ENCODE results near the gene CLRN1. TPM values are rescaled to one million over a fixed set of nuclear protein-coding genes. Genes with fewer than 3 reads are reported as not detected.
A peak's percentile ranks its signal among the peaks of the same experiment; 100 is the strongest.

Gene CLRN1
- total RNA-seq, 4 donors from 2014 or later = not detected

DNA sequence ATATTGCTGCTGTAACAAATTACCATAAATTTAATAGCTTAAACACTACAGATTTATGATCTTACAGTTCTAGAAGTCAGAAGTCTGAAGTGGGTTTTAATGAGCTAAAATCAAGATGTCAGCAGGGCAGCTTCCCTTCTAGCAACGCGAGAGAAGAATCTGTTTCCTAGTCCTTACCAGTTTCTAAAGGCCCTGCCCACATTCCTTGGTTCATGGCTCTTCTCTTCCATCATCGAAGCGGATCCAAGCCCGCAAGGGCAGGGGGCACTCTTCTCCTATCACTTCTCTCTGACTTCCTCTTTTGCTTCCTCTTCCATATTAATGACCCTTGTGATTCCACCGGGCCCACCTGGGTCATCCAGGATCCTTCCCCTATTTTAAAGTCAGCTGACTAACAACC is 83.4 kb downstream of the CLRN1 start:
- H3K27ac ChIP-seq = no peak overlapping the region

DNA sequence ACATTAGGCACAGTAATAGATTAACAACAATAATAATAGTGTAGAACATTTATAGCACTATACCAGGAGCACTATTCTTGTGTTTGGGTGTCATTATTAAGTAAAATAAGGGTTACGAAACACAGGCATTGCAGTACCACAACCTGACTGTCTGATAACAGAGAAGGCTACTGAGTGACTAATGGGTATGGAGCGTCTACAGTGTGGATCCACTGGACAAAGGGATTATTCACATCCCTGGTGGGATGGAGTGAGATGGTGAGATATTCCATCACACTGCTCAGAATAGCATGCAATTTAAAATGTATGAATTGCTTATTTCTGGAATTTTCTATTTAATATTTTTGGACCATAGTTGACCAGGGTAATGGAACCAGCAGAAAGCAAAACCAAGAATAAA is 85.5 kb downstream of the CLRN1 start:
- Histone ChIP-seq H3K9me3 (peaks cover 0 to 6% (median 0%) of the 10 kb centered on the region in 4 donors), H3K4me1 (no peaks in the 10 kb centered on the region), H3K27me3 (no peaks in the 10 kb centered on the region), H3K36me3 (no peaks in the 10 kb centered on the region), H3K4me3 (no peak overlapping the region), H3K27ac (no peak overlapping the region)
- DNase-seq (ENCODE audit: low spot score in 2 of 2) = no peak
- 77 to 87% methylated on average over 2 of the region's 2 CpGs for WGBS, 2 donors
- TF ChIP-seq EP300 (IDR thresholded peaks at IDR 0.05) = no peak
- TF ChIP-seq POLR2A (IDR thresholded peaks at IDR 0.05) = no peak
- TF ChIP-seq, protein P1, sequence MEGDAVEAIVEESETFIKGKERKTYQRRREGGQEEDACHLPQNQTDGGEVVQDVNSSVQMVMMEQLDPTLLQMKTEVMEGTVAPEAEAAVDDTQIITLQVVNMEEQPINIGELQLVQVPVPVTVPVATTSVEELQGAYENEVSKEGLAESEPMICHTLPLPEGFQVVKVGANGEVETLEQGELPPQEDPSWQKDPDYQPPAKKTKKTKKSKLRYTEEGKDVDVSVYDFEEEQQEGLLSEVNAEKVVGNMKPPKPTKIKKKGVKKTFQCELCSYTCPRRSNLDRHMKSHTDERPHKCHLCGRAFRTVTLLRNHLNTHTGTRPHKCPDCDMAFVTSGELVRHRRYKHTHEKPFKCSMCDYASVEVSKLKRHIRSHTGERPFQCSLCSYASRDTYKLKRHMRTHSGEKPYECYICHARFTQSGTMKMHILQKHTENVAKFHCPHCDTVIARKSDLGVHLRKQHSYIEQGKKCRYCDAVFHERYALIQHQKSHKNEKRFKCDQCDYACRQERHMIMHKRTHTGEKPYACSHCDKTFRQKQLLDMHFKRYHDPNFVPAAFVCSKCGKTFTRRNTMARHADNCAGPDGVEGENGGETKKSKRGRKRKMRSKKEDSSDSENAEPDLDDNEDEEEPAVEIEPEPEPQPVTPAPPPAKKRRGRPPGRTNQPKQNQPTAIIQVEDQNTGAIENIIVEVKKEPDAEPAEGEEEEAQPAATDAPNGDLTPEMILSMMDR (IDR thresholded peaks at IDR 0.05) = no peak

More for the DNA sequence above, 83.4 kb downstream of the CLRN1 start:
- peaks cover 0 to 6% (median 0%) of the 10 kb centered on the region in 4 donors for H3K9me3 ChIP-seq
- 79 to 83% methylated on average over 6 of the region's 6 CpGs for WGBS, 2 donors
- DNase-seq (ENCODE audit: low spot score in 2 of 2) = no peak
- TF ChIP-seq, protein P1 (IDR thresholded peaks at IDR 0.05) = no peak
- TF ChIP-seq POLR2A (IDR thresholded peaks at IDR 0.05) (no peak), EP300 (IDR thresholded peaks at IDR 0.05) (no peak)
- H3K27me3 ChIP-seq = no peaks in the 10 kb centered on the region
- H3K4me3 ChIP-seq = no peak overlapping the region
- no peaks in the 10 kb centered on the region for H3K36me3 ChIP-seq
- no peaks in the 10 kb centered on the region for H3K4me1 ChIP-seq

DNA sequence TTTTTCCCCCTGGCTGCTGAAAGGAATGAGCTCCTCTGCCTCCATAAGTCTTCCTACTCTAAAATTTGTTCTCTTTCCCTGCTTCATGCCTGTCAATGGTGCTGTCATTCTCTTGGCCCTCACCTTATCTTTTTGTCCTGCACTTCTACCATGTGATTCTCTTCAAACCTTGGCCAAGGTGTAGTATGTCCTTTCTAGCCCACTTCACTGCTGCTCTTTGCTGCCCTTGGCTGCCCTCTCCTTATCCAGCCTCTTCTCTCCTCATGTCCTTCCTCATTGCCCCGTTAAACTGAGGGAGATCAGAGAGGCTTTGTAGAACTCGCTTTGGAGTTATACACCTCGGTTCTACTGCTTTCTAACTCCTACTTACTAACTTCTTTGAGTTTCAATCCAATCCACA is 87.0 kb downstream of the CLRN1 start:
- Histone ChIP-seq H3K27me3 (no peaks in the 10 kb centered on the region), H3K4me3 (no peak overlapping the region), H3K36me3 (no peaks in the 10 kb centered on the region), H3K27ac (no peak overlapping the region), H3K9me3 (peaks cover 0 to 6% (median 0%) of the 10 kb centered on the region in 4 donors), H3K4me1 (no peaks in the 10 kb centered on the region)
- DNase-seq (ENCODE audit: low spot score in 2 of 2) = no peak
- no peak for TF ChIP-seq EP300 (IDR thresholded peaks at IDR 0.05)
- TF ChIP-seq, protein P1 (IDR thresholded peaks at IDR 0.05) = no peak
- no peak for TF ChIP-seq POLR2A (IDR thresholded peaks at IDR 0.05)
- WGBS, 2 donors = 73 to 74% methylated on average over 3 of the region's 3 CpGs

DNA sequence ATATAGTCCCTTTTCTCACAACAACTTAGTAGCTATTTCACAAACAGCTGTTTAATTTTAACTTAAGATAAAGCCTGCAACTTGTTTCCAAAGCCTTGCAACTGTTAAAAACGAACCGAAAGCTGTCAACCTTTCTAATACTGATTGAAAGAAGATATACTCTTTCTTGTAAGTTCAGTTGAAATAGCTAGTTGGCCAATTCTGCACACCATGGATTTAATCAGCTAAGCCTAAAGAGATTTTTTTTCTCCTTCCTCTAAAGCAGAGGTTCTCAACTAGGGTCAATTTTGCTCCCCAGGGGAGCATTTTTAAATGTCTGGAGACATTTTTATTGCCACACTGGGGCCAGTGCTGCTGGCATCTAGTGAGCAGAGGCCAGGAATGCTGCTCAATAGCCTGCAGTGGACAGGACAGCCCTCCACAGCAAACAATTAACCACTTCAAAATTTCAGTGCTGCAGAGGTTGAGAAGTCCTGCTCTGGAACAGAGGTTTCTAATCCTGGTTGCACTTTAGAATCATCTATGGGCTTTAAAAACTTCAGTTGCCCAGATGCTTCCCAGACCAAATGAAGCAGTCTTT is 93.4 kb downstream of the CLRN1 start:
- 46 to 55% methylated on average over 2 of the region's 2 CpGs for WGBS, 2 donors

DNA sequence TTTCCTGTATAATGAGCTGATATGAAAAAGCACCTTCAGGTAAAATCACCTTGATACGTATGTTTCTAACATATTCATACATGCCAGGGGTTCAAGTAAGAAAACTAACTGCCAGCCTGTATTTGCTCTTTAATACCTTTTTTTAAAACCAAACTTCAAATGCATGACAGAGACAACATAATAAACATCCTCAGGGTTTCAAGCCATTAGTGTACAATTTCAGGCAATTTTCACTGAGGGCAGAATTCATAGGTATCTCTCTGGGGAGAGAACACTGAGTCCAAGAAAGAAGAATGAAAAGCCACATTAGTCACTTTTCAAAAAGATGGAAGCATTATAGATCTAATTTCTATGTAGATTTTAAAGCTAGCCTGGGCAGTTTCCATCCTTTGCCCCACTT is 94.2 kb downstream of the CLRN1 start:
- Histone ChIP-seq H3K27me3 (no peaks in the 10 kb centered on the region), H3K4me1 (peaks cover 0 to 40% (median 17%) of the 10 kb centered on the region in 4 donors), H3K9me3 (no peaks in the 10 kb centered on the region), H3K27ac (peak overlapping the region in 1 of 4 donors; percentile 25), H3K4me3 (no peak overlapping the region), H3K36me3 (no peaks in the 10 kb centered on the region)
- WGBS, 2 donors = 91% methylated on average over 1 of the region's 1 CpG
- TF ChIP-seq, protein P1 (IDR thresholded peaks at IDR 0.05) = no peak
- TF ChIP-seq POLR2A (IDR thresholded peaks at IDR 0.05) (no peak), EP300 (IDR thresholded peaks at IDR 0.05) (no peak)
- no peak for DNase-seq (ENCODE audit: low spot score in 2 of 2)

More for the DNA sequence above, 93.4 kb downstream of the CLRN1 start:
- TF ChIP-seq, protein P1 (IDR thresholded peaks at IDR 0.05) = no peak
- no peak for TF ChIP-seq EP300 (IDR thresholded peaks at IDR 0.05)
- TF ChIP-seq POLR2A (IDR thresholded peaks at IDR 0.05) = no peak
- H3K36me3 ChIP-seq = no peaks in the 10 kb centered on the region
- no peak for DNase-seq (ENCODE audit: low spot score in 2 of 2)
- H3K9me3 ChIP-seq = no peaks in the 10 kb centered on the region
- no peaks in the 10 kb centered on the region for H3K27me3 ChIP-seq
- H3K4me3 ChIP-seq = no peak overlapping the region
- H3K4me1 ChIP-seq = peaks cover 0 to 33% (median 16%) of the 10 kb centered on the region in 4 donors
- H3K27ac ChIP-seq = peak overlapping the region in 2 of 4 donors; percentile 2 to 25
